ENCODE measurements around the gene CLSTN1. TPM values are rescaled to one million over a fixed set of nuclear protein-coding genes. Genes with fewer than 3 reads are reported as not detected.

The CLSTN1 gene
- total RNA-seq, 1 experiment from 2014 or later, result 119 TPM

- TF ChIP-seq AR (CRISPR knock-in tag; IDR thresholded peaks at IDR 0.05) (no peak), CBFB (CRISPR knock-in tag; IDR thresholded peaks at IDR 0.05; ENCODE audit: low read depth) (no peak)
Measured at GRCh38 chr1:9871021-9871420, 47.3 kb upstream of the CLSTN1 start (continued).

GRCh38 chr1:9870572-9870971 is 46.8 kb upstream of the CLSTN1 start:
- Mint-ChIP-seq H3K4me3 (no peak overlapping the region), H3K27ac (no peak overlapping the region), H3K27me3 (ENCODE audit: low read depth) (no peaks in the 10 kb centered on the region), H3K9me3 (no peaks in the 10 kb centered on the region), H3K4me1 (peaks cover 13% of the 10 kb centered on the region), H3K36me3 (no peaks in the 10 kb centered on the region)
- no peak for DNase-seq (ENCODE audit: low spot score)
- no peak for ATAC-seq
- POLR2A ChIA-PET, result no interaction called here
- CTCF ChIA-PET, result interaction anchor here (3.3 kb wide), 1 partner anchor 150 kb away, joined by 21 read pairs; no protein-coding TSS in a partner anchor
- TF ChIP-seq OVOL2 (CRISPR knock-in tag; IDR thresholded peaks at IDR 0.05; ENCODE audit: borderline replicate concordance) (no peak), ARID4B (CRISPR knock-in tag; IDR thresholded peaks at IDR 0.05; ENCODE audit: borderline replicate concordance) (no peak)

GRCh38 chr1:9869831-9870251 is 46.1 kb upstream of the CLSTN1 start:
- no peak for TF ChIP-seq NFE2L1 (CRISPR knock-in tag; IDR thresholded peaks at IDR 0.05)
- no peak for TF ChIP-seq TP53 (CRISPR knock-in tag; IDR thresholded peaks at IDR 0.05)
- TF ChIP-seq ZNF532 (CRISPR knock-in tag; IDR thresholded peaks at IDR 0.05; ENCODE audit: borderline replicate concordance), result no peak
- no peak for TF ChIP-seq CTCF (IDR thresholded peaks at IDR 0.05)
- TF ChIP-seq MAX (CRISPR knock-in tag; IDR thresholded peaks at IDR 0.05), result no peak
- TF ChIP-seq ATF1 (CRISPR knock-in tag; IDR thresholded peaks at IDR 0.05), result no peak
- no peak for TF ChIP-seq OVOL2 (CRISPR knock-in tag; IDR thresholded peaks at IDR 0.05; ENCODE audit: borderline replicate concordance)
- no peak for TF ChIP-seq STAT6 (CRISPR knock-in tag; conservative IDR thresholded peaks at IDR 0.05; ENCODE audit: low read depth)
- TF ChIP-seq IRF2 (CRISPR knock-in tag; IDR thresholded peaks at IDR 0.05; ENCODE audit: borderline replicate concordance, low read depth), result no peak
- no peak for TF ChIP-seq ZNF512 (CRISPR knock-in tag; IDR thresholded peaks at IDR 0.05; ENCODE audit: borderline replicate concordance)
- TF ChIP-seq ZNF232 (CRISPR knock-in tag; IDR thresholded peaks at IDR 0.05), result no peak
- H3K27me3 Mint-ChIP-seq (ENCODE audit: low read depth), result no peaks in the 10 kb centered on the region
- no peaks in the 10 kb centered on the region for H3K36me3 Mint-ChIP-seq
- ATAC-seq, result no peak
- no peak overlapping the region for H3K4me3 Mint-ChIP-seq
- POLR2A ChIA-PET, result no interaction called here
- no peaks in the 10 kb centered on the region for H3K9me3 Mint-ChIP-seq
- CTCF ChIA-PET, result interaction anchor here (0.6 to 1.5 kb wide), 3 partner anchors 10 to 83 kb away, joined by 3 to 4 read pairs (median 4); no protein-coding TSS in a partner anchor
- peak overlapping the region; percentile 36; the same call in 1 of the 2 replicates for H3K27ac Mint-ChIP-seq
- H3K4me1 Mint-ChIP-seq, result peaks cover 8% of the 10 kb centered on the region
- DNase-seq (ENCODE audit: low spot score), result no peak
